Neural cell (in vitro differentiated cells): ENCODE results near the gene MICU1. TPM values are rescaled to one million over a fixed set of nuclear protein-coding genes. Genes with fewer than 3 reads are reported as not detected.

Experiments used
- H2AFZ ChIP-seq: fragments of 200-600, 300-800 bp; sonication (generic), shearing (Covaris generic); 2 replicates; pipeline ENCODE4 v1.6.0; 2014; ENCODE audit warnings: low read depth, mild to moderate bottlenecking, antibody characterized with exemption, low read length, moderate library complexity
- H3F3A ChIP-seq: fragments of 200-600 bp; shearing (Covaris generic); 2 replicates; pipeline ENCODE4 v1.6.1; 2016; ENCODE audit warnings: mild to moderate bottlenecking, moderate library complexity, mixed read lengths, antibody characterized with exemption, low read length; ENCODE audit not compliant: insufficient read depth, poor library complexity, severe bottlenecking
- H3K27ac ChIP-seq: fragments of 200-600, 300-800 bp; sonication (generic), shearing (Covaris generic); 2 replicates; pipeline ENCODE4 v1.5.1; 2014; ENCODE audit warnings: mild to moderate bottlenecking, low read length, moderate library complexity
- H3K27me3 ChIP-seq: fragments of 300-800, 200-600 bp; sonication (generic), shearing (Covaris generic); 2 replicates; pipeline ENCODE4 v1.6.0; 2014; ENCODE audit warnings: mild to moderate bottlenecking, low read depth, low read length, moderate library complexity; ENCODE audit not compliant: insufficient read depth
- H3K36me3 ChIP-seq: fragments of 300-800, 200-600 bp; sonication (generic), shearing (Covaris generic); 2 replicates; pipeline ENCODE4 v1.5.1; 2014; ENCODE audit warnings: mild to moderate bottlenecking, antibody characterized with exemption, low read length, moderate library complexity; ENCODE audit not compliant: insufficient read depth
- H3K4me2 ChIP-seq: fragments of 300-800, 200-600 bp; sonication (generic), shearing (Covaris generic); 2 replicates; pipeline ENCODE4 v1.6.0; 2014; ENCODE audit warnings: mild to moderate bottlenecking, low read length
- H3K4me3 ChIP-seq: fragments of 300-800, 200-600 bp; sonication (generic), shearing (Covaris generic); 2 replicates; pipeline ENCODE4 v1.5.1; 2014; ENCODE audit warnings: mild to moderate bottlenecking, low read length, moderate library complexity
- H3K79me2 ChIP-seq: fragments of 200-600 bp; shearing (Covaris generic); replicated peaks from 2 replicates; pipeline ENCODE4 v1.6.0; 2014; ENCODE audit warnings: mild to moderate bottlenecking, low read length, moderate library complexity; ENCODE audit not compliant: insufficient read depth
- H3K9ac ChIP-seq: fragments of 300-800, 200-600 bp; sonication (generic), shearing (Covaris generic); 2 replicates; pipeline ENCODE4 v1.6.1; 2016; ENCODE audit warnings: mild to moderate bottlenecking, low read length, mixed read lengths
- H3K9me2 ChIP-seq: fragments of 200-600 bp; shearing (Covaris generic); 2 replicates; pipeline ENCODE4 v1.6.1; 2016; ENCODE audit warnings: mild to moderate bottlenecking, low read length, mixed read lengths; ENCODE audit not compliant: insufficient read depth
- H3K9me3 ChIP-seq: fragments of 200-600, 300-800 bp; sonication (generic), shearing (Covaris generic); 2 replicates; pipeline ENCODE4 v1.6.1; 2016; ENCODE audit warnings: mild to moderate bottlenecking, mixed run types, low read length, moderate library complexity, mixed read lengths
- H4K20me1 ChIP-seq: fragments of 200-600 bp; shearing (Covaris generic); 2 replicates; pipeline ENCODE4 v1.6.1; 2016; ENCODE audit warnings: mild to moderate bottlenecking, mixed run types; ENCODE audit not compliant: insufficient read depth
- EP300 ChIP-seq: fragments of 450-650 bp; conservative IDR thresholded peaks from 2 replicates; pipeline ENCODE4 v1.6.1; 2014; ENCODE audit warnings: antibody characterized with exemption, mild to moderate bottlenecking, moderate library complexity; ENCODE audit not compliant: poor library complexity, severe bottlenecking
- EZH2 ChIP-seq: fragments of 200-600, 300-800 bp; shearing (Covaris generic), sonication (generic); IDR thresholded peaks from 2 replicates; pipeline ENCODE4 v1.6.1; 2014; ENCODE audit warnings: antibody characterized with exemption, low read length, borderline replicate concordance, mild to moderate bottlenecking; ENCODE audit not compliant: insufficient read depth, poor library complexity, severe bottlenecking
- MXI1 ChIP-seq: fragments of 450-650 bp; conservative IDR thresholded peaks from 2 replicates; pipeline ENCODE4 v1.6.1; 2014; ENCODE audit warnings: antibody characterized with exemption, mild to moderate bottlenecking; ENCODE audit not compliant: poor library complexity, severe bottlenecking
- POLR2AphosphoS5 ChIP-seq: IDR thresholded peaks from 2 replicates; pipeline ENCODE4 v1.6.1; 2012
- RAD21 ChIP-seq: fragments of 450-650 bp; conservative IDR thresholded peaks from 2 replicates; pipeline ENCODE4 v1.6.1; 2014; ENCODE audit warnings: antibody characterized with exemption, mild to moderate bottlenecking, moderate library complexity
- SMC3 ChIP-seq: fragments of 450-650 bp; conservative IDR thresholded peaks from 2 replicates; pipeline ENCODE4 v1.6.1; 2014; ENCODE audit warnings: antibody characterized with exemption, mild to moderate bottlenecking, moderate library complexity; ENCODE audit not compliant: poor library complexity
- TAF1 ChIP-seq: IDR thresholded peaks from 2 replicates; pipeline ENCODE4 v1.6.1; 2012; ENCODE audit warnings: low read depth
- polyA plus RNA-seq: library from polyadenylated mRNA; depleted of rRNA; stranded (reverse); fragments of >200 nt; gene quantifications from 2 replicates; pipeline ENCODE4 v1.2.3, GENCODE V29; 2014
- TF ChIP-seq, protein P1 (sequence below): fragments of 450-650 bp; IDR thresholded peaks from 2 replicates; pipeline ENCODE4 v1.5.1; 2014; ENCODE audit warnings: antibody characterized with exemption, mild to moderate bottlenecking, moderate library complexity; ENCODE audit not compliant: poor library complexity, severe bottlenecking
- TF ChIP-seq, protein P2 (sequence below): IDR thresholded peaks from 2 replicates; pipeline ENCODE4 v1.6.1; 2012; ENCODE audit warnings: borderline replicate concordance

MICU1 gene
- polyA plus RNA-seq, 1 donor from 2014 or later: 86.0 TPM

DNA sequence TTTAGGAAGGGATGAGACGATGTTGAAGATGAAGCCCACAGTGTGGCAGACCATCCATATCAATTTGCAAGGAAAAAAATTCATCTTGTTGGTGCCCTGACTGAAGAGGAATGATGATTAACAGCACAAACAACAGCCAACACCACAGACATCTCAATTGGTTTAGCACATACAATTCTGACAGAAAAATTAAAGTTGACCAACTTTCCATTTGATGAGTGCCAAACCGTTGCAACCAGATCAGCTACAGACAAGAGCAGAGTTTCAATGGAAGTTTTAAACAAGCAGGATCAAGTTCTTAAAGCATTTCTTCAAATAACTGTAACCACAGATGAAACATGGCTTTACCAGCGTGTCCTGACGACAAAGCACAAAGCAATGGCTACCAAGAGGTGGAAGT, 138.8 kb downstream of the MICU1 start:
- H3K9me2 ChIP-seq: no peaks in the 10 kb centered on the region
- H4K20me1 ChIP-seq: no peaks in the 10 kb centered on the region
- H3K27ac ChIP-seq: no peak overlapping the region
- no peaks in the 10 kb centered on the region for H3F3A ChIP-seq
- H3K27me3 ChIP-seq: no peaks in the 10 kb centered on the region
- H2AFZ ChIP-seq: no peak overlapping the region
- H3K9me3 ChIP-seq: no peaks in the 10 kb centered on the region
- H3K4me3 ChIP-seq: no peak overlapping the region
- H3K79me2 ChIP-seq: no peaks in the 10 kb centered on the region
- H3K36me3 ChIP-seq: no peaks in the 10 kb centered on the region
- TF ChIP-seq, protein P1, sequence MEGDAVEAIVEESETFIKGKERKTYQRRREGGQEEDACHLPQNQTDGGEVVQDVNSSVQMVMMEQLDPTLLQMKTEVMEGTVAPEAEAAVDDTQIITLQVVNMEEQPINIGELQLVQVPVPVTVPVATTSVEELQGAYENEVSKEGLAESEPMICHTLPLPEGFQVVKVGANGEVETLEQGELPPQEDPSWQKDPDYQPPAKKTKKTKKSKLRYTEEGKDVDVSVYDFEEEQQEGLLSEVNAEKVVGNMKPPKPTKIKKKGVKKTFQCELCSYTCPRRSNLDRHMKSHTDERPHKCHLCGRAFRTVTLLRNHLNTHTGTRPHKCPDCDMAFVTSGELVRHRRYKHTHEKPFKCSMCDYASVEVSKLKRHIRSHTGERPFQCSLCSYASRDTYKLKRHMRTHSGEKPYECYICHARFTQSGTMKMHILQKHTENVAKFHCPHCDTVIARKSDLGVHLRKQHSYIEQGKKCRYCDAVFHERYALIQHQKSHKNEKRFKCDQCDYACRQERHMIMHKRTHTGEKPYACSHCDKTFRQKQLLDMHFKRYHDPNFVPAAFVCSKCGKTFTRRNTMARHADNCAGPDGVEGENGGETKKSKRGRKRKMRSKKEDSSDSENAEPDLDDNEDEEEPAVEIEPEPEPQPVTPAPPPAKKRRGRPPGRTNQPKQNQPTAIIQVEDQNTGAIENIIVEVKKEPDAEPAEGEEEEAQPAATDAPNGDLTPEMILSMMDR: no peak
- no peak for TF ChIP-seq MXI1
- H3K4me2 ChIP-seq: no peak overlapping the region
- no peak overlapping the region for H3K9ac ChIP-seq

DNA sequence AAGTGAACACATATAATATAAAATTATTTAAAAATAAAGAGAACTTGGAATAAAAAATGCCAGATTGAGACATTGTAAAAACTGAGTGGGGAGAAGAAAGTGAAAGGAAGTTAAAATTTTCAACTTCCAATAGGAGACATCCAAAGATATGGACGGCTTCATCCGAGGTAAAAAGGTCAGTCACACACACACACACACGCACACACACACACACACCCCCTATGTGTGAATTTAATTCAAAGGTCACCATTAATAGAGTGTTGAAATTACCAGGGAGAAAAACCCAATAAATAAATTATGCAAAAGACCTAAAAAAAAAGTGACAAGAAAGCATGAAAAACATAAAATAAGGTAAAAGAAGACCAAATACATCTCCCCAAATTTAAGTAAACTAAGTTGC, 140.2 kb downstream of the MICU1 start:
- H3K27ac ChIP-seq: no peak overlapping the region
- H3K4me2 ChIP-seq: no peak overlapping the region
- TF ChIP-seq, protein P1: no peak
- no peak for TF ChIP-seq MXI1
- TF ChIP-seq SMC3: no peak
- TF ChIP-seq RAD21: no peak
- no peak for TF ChIP-seq EZH2
- TF ChIP-seq, protein P2, sequence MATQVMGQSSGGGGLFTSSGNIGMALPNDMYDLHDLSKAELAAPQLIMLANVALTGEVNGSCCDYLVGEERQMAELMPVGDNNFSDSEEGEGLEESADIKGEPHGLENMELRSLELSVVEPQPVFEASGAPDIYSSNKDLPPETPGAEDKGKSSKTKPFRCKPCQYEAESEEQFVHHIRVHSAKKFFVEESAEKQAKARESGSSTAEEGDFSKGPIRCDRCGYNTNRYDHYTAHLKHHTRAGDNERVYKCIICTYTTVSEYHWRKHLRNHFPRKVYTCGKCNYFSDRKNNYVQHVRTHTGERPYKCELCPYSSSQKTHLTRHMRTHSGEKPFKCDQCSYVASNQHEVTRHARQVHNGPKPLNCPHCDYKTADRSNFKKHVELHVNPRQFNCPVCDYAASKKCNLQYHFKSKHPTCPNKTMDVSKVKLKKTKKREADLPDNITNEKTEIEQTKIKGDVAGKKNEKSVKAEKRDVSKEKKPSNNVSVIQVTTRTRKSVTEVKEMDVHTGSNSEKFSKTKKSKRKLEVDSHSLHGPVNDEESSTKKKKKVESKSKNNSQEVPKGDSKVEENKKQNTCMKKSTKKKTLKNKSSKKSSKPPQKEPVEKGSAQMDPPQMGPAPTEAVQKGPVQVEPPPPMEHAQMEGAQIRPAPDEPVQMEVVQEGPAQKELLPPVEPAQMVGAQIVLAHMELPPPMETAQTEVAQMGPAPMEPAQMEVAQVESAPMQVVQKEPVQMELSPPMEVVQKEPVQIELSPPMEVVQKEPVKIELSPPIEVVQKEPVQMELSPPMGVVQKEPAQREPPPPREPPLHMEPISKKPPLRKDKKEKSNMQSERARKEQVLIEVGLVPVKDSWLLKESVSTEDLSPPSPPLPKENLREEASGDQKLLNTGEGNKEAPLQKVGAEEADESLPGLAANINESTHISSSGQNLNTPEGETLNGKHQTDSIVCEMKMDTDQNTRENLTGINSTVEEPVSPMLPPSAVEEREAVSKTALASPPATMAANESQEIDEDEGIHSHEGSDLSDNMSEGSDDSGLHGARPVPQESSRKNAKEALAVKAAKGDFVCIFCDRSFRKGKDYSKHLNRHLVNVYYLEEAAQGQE: no peak
- TF ChIP-seq EP300: no peak
- no peak for TF ChIP-seq TAF1
- TF ChIP-seq POLR2AphosphoS5: no peak
- H3K79me2 ChIP-seq: no peaks in the 10 kb centered on the region
- H3F3A ChIP-seq: no peaks in the 10 kb centered on the region
- H3K27me3 ChIP-seq: no peaks in the 10 kb centered on the region
- H2AFZ ChIP-seq: no peak overlapping the region
- no peaks in the 10 kb centered on the region for H3K9me2 ChIP-seq
- H3K4me3 ChIP-seq: no peak overlapping the region
- no peaks in the 10 kb centered on the region for H3K9me3 ChIP-seq
- H3K36me3 ChIP-seq: no peaks in the 10 kb centered on the region
- no peak overlapping the region for H3K9ac ChIP-seq
- H4K20me1 ChIP-seq: no peaks in the 10 kb centered on the region
